Measurements from ENCODE around the gene NPAS3.

Gene NPAS3

GRCh38 chr14:33229269-33229929, 290.7 kb downstream of the NPAS3 start:
- Histone ChIP-seq H3K9ac (ENCODE audit: low read depth, low read length, poor library complexity, severe bottlenecking) (no peak overlapping the region), H3K36me3 (ENCODE audit: insufficient read depth, low read length) (no peaks in the 10 kb centered on the region), H3K4me3 (ENCODE audit: low read length, poor library complexity, severe bottlenecking) (no peak overlapping the region), H3K9me3 (ENCODE audit: insufficient read depth, low read depth, low read length) (no peaks in the 10 kb centered on the region), H3F3A (ENCODE audit: low read depth) (no peaks in the 10 kb centered on the region), H3K27me3 (ENCODE audit: insufficient read depth, low read length, poor library complexity, severe bottlenecking) (no peaks in the 10 kb centered on the region), H2AFZ (ENCODE audit: low read length) (no peak overlapping the region), H3K79me2 (ENCODE audit: insufficient read depth, low read length) (no peaks in the 10 kb centered on the region), H3K4me1 (ENCODE audit: insufficient read depth, low read length, poor library complexity, severe bottlenecking) (no peaks in the 10 kb centered on the region), H3K4me2 (ENCODE audit: low read depth, low read length, poor library complexity, severe bottlenecking) (no peak overlapping the region), H3K9me2 (replicated peaks; ENCODE audit: low read depth, low read length) (no peaks in the 10 kb centered on the region), H4K20me1 (ENCODE audit: insufficient read depth, low read length, poor library complexity, severe bottlenecking) (no peaks in the 10 kb centered on the region)
- TF ChIP-seq CTCF (conservative IDR thresholded peaks at IDR 0.05; ENCODE audit: low read length) (no peak), EZH2phosphoT487 (IDR thresholded peaks at IDR 0.05; ENCODE audit: borderline replicate concordance) (no peak)

GRCh38 chr14:33230021-33230420, 291.3 kb downstream of the NPAS3 start:
- H3K36me3 ChIP-seq (ENCODE audit: insufficient read depth, low read length): no peaks in the 10 kb centered on the region
- H3K9me2 ChIP-seq (replicated peaks; ENCODE audit: low read depth, low read length): no peaks in the 10 kb centered on the region
- H3K79me2 ChIP-seq (ENCODE audit: insufficient read depth, low read length): no peaks in the 10 kb centered on the region
- H3K27me3 ChIP-seq (ENCODE audit: insufficient read depth, low read length, poor library complexity, severe bottlenecking): no peaks in the 10 kb centered on the region
- H3K4me3 ChIP-seq (ENCODE audit: low read length, poor library complexity, severe bottlenecking): no peak overlapping the region
- no peaks in the 10 kb centered on the region for H4K20me1 ChIP-seq (ENCODE audit: insufficient read depth, low read length, poor library complexity, severe bottlenecking)
- no peak overlapping the region for H2AFZ ChIP-seq (ENCODE audit: low read length)
- H3K4me2 ChIP-seq (ENCODE audit: low read depth, low read length, poor library complexity, severe bottlenecking): no peak overlapping the region
- H3K9ac ChIP-seq (ENCODE audit: low read depth, low read length, poor library complexity, severe bottlenecking): no peak overlapping the region
- H3F3A ChIP-seq (ENCODE audit: low read depth): no peaks in the 10 kb centered on the region
- H3K9me3 ChIP-seq (ENCODE audit: insufficient read depth, low read depth, low read length): no peaks in the 10 kb centered on the region
- TF ChIP-seq EZH2phosphoT487 (IDR thresholded peaks at IDR 0.05; ENCODE audit: borderline replicate concordance) (no peak), CTCF (conservative IDR thresholded peaks at IDR 0.05; ENCODE audit: low read length) (no peak)
- H3K4me1 ChIP-seq (ENCODE audit: insufficient read depth, low read length, poor library complexity, severe bottlenecking): no peaks in the 10 kb centered on the region

GRCh38 chr14:33232031-33232430, 293.4 kb downstream of the NPAS3 start:
- TF ChIP-seq CTCF (conservative IDR thresholded peaks at IDR 0.05; ENCODE audit: low read length) (no peak), EZH2phosphoT487 (IDR thresholded peaks at IDR 0.05; ENCODE audit: borderline replicate concordance) (no peak)
- no peak overlapping the region for H2AFZ ChIP-seq (ENCODE audit: low read length)
- no peak overlapping the region for H3K9ac ChIP-seq (ENCODE audit: low read depth, low read length, poor library complexity, severe bottlenecking)
- no peaks in the 10 kb centered on the region for H4K20me1 ChIP-seq (ENCODE audit: insufficient read depth, low read length, poor library complexity, severe bottlenecking)
- H3K4me3 ChIP-seq (ENCODE audit: low read length, poor library complexity, severe bottlenecking): no peak overlapping the region
- no peaks in the 10 kb centered on the region for H3K36me3 ChIP-seq (ENCODE audit: insufficient read depth, low read length)
- no peaks in the 10 kb centered on the region for H3F3A ChIP-seq (ENCODE audit: low read depth)
- H3K9me3 ChIP-seq (ENCODE audit: insufficient read depth, low read depth, low read length): no peaks in the 10 kb centered on the region
- H3K79me2 ChIP-seq (ENCODE audit: insufficient read depth, low read length): no peaks in the 10 kb centered on the region
- no peak overlapping the region for H3K4me2 ChIP-seq (ENCODE audit: low read depth, low read length, poor library complexity, severe bottlenecking)
- no peaks in the 10 kb centered on the region for H3K9me2 ChIP-seq (replicated peaks; ENCODE audit: low read depth, low read length)
- H3K27me3 ChIP-seq (ENCODE audit: insufficient read depth, low read length, poor library complexity, severe bottlenecking): no peaks in the 10 kb centered on the region
- H3K4me1 ChIP-seq (ENCODE audit: insufficient read depth, low read length, poor library complexity, severe bottlenecking): no peaks in the 10 kb centered on the region

All from Loucy (cell line).